Amniotic stem cell (primary cell): ENCODE results near the gene KLRG1.
A peak's percentile ranks its signal among the peaks of the same experiment; 100 is the strongest.

Experiments used
- DNase-seq: peaks from one replicate; lab custom pipeline; 2025; lab: John Stamatoyannopoulos, UW

KLRG1 gene

DNA sequence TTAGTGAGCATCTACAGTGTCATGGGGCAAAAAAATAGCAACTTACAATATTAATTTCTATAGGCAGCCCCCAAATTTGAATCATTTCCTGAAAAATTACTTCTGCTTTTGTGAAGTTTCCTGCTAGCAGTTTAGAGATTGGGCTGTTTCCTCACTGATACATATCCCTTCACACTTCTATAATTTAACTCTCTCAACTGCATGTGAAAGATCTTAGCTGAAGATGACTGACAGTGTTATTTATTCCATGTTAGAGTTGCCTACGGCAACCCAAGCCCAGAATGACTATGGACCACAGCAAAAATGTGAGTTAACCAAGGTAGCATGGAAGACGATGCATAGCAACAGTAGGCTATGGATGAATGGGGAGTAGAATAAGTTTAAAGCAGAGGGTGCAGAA, at the start of gene KLRG1:
Gene KLRG1 (plus strand): TSS at position 134 of the 400 bp plus-strand sequence. CDS start 90 bp downstream, at position 224.
- DNase-seq: no peak

DNA sequence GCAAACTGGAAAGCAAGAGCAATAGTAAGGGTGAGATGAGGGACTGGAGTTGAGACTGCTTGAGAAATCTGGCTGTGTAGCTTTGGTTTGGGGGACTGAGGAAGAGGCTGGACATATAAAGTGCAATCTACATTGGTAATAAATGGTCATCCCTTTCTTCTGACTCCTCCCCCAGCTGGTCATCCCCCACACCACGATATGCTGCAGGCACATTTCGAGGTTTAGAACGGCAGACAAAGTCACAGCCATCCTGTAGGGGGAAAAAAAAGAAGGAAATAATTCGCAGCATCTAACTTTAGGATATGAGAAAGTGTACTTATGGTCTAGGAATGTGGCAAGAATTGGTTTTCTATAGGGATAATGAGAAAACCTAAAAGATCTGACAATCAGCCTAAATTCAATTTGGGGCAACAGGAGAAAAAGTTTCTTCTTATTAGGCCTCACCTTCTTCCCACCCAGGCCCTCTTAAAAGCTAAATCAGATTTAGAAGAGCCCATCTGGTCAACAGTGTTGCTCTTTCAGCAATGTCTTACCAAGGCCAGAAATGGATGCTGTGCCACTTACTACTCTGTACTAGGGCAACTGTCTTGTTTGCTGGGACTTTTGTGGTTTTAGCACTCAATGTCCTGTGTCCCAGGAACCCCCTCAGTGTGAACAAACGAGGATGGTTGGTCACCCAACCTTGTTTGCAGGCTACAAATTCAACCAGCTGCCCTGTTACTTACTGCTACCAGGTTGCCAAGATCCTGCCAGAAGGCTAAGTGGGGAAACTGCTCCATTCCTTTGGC, 47.5 kb upstream of the KLRG1 start:
- DNase-seq: no peak

DNA sequence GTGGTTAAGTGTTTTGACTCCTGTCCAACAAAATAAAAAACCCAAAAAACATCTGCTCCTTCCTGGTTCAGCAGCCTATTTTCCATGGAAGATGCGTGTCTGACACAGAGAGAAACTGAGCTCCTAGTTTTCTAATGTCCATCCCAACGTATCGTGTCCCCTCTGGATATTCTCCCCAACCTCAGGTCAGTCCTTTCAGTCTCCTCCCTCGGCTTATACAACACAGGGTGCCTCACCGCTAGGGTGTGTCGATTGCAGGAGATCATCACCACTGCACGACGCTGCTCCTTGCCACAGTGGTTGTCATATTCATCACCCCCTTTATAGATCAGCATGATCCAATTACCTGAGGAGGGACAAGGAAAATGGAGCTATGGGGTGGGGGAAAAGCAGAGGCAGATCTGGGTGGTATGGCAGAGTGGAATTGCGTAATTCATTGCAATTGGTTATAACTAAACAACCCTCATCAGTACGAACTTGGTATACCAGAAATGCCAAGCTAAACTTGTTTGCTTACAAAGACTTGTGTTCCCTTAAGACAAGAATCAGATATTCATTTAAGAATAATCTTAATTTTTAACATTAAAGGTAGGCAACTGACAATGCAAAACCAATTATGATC, 45.7 kb upstream of the KLRG1 start:
- no peak for DNase-seq

DNA sequence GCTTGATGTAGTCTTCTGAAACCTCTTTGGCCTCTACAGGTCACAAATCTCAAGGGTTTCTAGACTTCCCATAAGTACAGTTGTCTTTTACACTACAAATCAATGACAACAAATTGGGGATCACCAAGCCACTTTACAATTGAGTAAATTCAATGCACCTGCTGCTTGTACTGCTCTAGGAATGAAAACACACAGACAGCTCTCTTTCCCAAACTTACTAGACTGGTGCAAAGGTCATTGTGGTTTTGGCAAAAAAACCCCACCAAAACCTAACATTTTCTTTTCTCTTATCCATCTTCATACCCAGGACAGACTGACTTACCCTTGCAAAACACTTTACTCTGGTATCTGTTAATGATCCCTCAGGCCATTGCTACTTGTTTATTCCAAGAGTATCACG, 42.6 kb upstream of the KLRG1 start:
- no peak for DNase-seq

DNA sequence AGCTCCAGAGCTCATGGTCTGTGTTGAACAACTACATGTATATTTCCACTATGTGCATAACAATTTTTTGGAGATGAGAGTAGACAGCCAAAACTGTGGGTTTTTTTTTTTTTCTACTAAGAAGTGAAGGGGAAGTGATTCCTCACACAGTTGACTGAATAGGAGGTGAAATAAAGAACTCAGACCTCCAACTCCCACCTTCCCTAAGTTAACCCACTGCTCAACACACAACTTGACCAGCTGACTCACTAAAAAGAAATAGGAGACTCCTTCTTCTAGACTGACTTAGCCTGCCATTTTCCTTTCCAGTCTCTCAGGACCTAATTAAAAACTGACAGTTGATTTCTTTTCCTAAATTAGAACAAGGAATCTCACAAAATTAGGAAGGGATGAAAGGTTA, 41.6 kb upstream of the KLRG1 start:
- no peak for DNase-seq

DNA sequence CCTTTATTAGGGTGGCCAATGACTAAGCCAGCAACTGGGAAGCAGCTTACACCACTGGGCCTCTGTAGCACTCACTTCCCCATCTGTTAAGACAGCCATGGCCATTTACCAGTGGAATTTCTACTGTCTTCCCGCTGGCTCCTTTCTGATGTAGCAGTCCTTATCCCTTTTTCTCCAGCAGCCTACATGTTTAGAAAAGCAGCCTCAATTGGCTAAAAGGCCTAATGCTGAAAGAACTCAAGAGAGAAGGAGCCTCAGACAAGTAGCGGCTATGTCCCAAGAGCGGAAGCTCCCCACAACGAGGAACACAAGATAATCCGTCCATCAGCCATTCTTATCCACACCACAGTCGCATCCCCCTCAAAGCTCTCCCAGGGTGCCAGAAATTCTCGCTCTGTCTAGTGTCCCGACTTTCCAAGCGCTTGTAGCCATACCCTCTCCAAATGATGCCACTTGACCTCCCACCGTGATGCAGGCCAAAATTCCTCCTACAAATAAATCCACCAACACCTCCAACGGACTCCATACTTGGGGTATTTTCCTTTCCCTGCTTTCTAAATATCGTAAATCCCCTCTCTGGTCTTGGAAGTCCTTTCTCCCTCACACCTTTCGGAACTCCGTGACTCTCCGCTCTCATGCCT, 40.5 kb upstream of the KLRG1 start:
- peak; percentile 36 for DNase-seq

DNA sequence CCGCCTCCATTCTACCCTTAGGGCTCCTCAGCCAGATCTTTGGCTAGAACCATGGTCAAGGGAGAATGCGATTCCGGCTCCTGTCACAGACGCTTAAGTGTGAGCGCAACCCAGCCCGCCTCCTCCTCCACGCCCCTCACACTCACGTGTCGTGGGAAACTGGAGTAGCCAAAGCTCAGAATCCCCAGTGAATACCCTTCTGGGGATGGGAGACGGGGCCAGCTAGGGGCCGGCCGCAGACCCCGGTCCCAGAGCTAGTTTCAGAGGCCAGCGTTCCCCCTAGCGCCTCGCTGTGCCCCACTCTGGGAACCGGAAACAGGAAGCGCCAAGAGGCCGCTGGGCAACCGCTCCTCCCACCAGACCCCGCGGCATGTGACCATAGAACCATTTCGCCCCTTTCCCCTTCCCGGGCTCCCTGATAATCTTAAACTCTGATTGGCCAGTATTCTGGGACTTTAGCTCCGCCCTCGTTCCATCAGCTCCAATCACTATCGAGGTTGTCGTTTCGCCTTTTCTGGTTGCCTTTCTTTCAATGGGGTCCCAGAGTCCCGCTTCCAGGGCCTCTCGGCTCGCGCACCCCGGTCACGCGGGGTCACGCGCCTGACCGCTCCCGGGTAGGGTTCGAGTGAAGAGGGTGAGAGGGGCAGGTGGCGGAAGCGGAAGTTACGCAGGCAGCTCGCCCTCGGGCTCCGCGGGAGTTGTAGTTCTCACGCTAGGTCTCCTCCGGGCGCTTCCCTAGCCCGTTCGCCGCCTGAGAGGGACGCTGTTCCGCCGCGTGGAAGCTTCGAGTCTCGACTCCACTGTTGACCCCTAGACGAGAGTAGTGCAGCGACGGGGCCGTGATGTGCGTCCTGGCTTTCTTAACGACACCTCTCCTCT, 39.8 kb upstream of the KLRG1 start, which contains the start of gene M6PR:
Gene M6PR (minus strand): TSS at position 304 of the 879 bp plus-strand sequence. CDS start 3,241 bp downstream, outside the sequence.
- DNase-seq: peak; percentile 95

DNA sequence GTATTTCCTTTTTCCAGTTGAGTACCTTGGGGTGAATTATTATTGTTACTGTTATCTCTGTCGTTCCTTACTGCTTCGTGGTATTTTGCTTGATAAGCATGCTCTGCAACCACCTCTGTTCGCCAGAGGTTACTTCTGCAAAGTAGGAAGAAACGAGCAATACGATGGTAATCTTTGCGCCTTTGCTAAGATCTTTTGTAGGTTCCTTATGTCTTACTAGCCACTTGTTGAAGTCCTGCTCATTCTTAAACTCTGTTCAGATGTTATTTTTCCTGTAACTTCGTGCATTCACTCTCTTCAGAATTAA, 39.2 kb upstream of the KLRG1 start:
- no peak for DNase-seq

DNA sequence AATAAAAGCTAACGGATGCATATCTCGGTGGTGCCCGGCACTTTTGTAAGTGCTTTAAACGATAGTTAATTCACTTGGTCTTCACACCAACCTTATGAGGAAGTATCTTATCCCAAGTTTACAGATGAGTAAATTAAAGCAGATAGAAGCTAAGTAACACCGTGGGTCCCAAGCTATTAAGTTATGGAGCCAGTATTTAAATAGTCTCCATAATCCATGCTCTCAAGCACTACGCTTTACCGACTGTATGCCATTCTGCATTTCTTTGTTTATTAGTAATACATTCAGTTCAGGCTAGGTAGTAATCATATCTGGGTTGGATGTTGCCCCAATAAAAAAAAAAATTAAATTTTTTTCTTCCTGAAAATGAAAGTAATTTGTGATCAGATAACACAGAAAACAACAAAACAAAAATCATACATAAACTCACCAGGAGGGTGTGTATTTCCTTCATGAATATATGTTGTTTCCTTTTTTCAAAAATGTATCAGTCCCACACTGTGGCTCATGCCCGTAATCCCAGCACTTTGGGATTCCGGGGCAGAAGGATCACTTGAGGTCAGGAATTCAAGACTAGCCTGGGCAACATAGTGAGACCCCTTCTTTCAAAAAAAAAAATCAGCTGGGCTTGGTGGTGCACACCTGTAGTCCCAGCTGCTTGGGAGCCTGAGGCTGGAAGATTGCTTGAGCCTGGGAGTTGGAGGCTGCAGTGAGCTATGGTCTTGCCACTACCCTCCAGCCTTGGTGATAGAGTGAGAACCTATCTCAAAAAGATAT, 38.5 kb upstream of the KLRG1 start:
- DNase-seq: no peak

DNA sequence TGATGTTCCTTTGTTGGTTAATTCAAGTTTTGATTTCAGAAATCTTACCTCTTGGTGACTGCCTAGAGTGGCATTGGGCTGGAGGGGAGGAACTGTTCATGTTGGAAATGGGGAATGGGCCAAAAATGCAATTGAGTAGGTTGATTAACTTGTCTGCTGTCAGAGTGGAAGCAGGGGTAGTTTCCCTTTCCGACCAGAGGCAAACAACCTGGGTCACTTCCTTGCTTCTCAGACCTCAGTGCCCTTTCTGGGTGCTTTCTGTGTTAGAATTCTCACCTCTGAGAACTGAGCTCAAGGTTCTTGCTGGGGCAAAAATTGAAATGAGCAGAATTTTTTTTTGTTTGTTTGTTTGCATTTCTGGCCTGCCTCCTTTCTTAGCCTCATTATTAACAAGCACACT, 37.6 kb upstream of the KLRG1 start:
- no peak for DNase-seq

DNA sequence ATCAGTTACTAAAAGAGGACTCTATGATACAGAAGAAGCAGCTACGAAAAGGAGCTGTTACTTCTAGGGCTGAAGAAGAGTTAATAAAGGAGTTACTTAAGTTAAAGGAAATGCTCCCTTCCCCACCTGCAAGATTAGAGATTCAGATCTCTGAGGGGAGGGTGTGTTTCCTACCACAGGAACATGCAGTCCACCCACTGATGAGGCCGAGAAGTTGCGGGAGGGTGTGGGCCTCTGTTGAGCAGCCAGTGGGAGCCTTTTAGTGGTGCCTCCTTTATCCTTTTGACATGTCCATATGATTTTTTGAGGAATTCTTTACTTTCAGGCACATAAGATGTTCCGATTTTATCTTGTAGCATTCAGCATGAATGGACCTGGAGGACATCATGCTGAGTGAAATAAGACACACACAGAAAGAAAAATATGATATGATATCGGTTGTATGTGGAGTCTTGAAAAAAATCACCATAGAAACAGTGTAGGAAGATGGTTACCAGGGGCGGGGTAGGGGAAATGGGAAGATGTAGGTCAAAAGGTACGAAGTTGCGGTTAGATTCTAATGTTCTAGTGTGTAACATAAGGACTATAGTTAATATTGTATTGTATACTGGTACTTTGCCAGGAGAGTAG, 35.5 kb upstream of the KLRG1 start:
- DNase-seq: no peak

DNA sequence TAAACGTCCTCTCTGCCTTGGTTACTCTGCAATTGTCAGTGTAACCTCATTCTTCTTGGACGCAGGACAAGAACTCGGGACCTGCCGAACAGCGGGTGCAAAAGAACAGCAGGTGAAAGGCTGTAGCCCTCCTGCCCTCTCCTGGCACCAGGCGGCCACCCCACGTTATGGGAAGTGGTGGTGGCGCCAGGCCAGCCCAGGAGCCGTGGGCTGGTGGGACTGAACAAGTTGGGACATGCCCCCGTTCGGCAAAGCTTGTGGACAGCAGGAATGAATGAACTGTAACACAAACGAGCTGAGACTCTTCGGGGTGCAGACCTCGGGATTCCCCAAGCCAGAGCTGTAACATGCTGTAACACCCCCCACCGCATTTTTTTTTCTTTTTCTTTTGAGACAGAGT, 33.3 kb upstream of the KLRG1 start:
- no peak for DNase-seq

DNA sequence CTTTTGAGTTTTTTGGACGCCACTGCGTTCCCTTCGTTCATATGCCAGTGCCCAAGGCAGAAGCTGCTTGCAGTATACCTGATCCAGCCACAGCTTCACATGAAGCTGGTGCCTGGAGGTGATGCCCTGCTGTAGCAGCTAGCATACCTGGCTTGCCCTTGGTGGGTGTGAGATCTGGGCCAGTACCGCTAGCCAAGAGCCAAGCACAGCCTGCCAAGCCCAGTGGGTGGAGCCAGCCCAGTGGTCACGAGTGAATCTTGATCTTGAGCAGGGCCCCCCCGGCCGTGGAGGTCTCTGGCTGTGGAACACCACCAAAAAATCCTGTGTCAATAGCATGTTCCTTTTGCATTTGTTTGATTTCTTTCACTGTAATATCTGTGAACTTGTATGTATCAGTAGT, 32.6 kb upstream of the KLRG1 start:
- DNase-seq: no peak

DNA sequence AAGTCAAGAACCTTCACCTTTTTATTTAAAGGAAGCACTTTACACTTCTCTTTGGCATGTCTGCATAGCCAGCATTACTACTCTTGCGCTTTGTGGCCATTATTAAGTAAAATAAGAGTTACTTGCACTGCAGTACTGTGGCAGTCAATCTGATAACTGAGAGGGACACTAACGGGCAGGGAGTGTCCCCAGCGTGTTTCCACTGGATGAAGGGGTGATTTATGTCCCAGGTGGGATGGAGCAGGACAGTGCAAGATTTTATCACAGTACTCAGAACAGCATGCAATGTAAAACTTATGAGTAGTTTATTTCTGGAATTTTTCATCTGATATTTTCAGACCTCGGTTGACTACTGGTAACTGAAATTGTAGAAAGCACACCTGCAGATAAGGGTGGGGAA, 31.8 kb upstream of the KLRG1 start:
- DNase-seq: no peak

DNA sequence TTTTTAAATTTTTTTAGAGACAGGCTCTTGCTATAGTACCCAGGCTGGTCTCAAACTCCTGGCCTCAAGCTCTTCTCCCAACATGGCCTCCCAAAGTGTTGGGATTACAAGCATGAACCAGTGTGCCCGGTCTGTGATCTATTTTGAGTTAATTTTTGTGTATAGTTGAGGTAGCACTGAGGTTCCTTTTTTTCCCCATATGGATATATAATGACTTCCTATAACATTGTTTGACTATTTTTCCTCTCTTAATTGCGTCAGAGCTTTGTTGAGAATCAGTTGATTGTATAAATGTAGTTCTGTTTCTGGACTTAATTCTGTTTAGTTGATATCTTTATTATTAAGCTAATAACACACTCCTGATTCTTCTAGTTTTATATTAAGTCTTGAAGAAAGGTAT, 31.3 kb upstream of the KLRG1 start:
- DNase-seq: no peak

DNA sequence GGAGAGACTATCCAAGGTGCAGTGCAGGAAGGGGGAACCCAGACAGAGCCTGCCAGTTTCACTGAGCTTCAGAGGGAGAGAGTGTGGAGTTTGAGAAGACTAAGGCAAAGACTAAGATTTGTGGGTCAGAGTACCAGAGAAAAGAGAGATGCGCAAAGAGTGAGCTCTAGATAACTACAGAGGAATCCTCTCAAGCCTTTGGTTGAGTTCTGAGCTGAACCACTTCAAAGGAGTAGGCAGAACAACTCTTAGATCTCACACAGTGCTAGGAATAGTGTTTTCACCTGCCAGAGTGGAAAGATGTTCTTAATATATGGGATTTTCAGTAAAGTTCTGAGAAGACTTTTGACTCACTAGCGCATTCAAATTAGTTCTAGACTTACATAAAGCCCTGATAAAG, 29.2 kb upstream of the KLRG1 start:
- no peak for DNase-seq

DNA sequence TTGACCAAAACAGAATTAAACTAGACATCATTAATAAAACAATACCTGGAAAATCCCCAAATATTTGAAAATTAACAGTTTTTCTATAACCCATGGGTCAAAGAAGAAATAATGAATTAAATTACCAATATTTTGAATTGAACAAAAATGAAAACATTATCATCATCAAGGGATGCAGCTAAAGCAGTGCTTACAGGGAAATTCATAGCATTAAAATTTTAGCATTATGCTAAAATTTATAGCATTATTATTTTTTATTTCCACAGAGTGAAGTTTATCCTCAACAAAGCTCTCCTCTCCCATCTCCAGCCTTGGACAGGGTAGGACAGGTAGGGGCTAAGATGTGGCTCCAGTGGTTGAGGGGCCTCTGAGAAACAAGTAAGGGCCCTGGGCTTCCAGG, 20.6 kb upstream of the KLRG1 start:
- no peak for DNase-seq

DNA sequence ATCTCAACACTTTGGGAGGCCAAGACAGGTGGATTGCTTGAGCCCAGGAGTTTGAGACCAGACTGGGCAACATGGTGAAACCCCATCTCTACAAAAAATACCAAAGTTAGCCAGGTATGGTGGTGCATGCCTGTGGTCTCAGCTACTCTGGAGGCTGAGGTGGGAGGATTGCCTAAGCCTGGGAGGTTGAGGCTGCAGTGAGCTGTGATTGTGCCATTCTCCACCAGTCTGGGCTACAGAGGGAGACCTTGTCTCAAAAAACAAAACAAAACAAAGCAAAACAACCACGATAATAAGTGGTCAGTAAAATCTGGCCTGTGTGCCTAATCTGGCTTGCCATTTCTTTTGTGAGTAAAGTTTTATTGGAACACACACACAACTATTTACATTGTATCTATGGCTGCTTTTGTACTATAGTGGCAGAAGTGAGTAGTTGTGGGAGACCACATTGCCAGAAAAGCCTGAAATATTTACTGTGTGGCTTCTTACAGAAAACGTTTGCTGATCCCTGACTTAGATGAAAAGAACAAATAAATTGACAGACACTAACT, 19.4 kb upstream of the KLRG1 start:
- DNase-seq: no peak

DNA sequence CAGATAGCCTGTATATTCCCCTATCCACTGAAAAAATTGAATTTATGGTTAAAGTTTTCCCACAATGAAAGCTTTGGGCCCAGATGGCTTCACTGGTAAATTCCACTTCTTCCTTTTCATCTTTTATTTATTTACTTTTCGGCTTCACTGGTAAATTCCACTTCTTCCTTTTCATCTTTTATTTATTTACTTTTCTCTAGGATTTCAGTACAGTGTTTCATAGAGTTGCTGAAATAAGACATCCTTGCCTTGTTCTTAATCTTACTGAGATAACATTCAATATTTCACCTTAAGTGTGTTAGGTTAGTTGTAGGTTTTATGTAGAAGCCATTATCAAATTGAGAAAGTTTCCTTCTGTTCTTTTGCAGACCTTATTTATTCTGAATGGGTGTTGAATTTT, 18.9 kb upstream of the KLRG1 start:
- DNase-seq: no peak

DNA sequence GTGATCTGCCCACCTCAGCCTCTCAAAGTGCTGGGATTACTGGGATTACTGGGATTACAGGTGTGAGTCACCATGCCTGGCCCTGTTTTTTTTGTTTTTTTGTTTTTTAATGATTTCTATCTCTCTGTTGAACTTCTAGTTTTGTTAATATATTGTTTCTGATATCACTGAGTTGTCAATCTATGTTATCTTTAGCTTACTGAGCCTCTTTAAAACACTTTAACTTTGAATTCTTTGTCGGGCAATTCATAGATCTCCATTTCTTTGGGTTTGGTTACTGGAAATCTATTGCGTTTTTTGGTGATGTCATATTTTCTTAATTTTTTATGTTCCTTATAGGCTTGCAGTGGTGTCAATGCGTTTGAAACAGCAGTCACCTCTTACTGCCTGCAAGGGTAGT, 9.2 kb upstream of the KLRG1 start:
- DNase-seq: no peak

DNA sequence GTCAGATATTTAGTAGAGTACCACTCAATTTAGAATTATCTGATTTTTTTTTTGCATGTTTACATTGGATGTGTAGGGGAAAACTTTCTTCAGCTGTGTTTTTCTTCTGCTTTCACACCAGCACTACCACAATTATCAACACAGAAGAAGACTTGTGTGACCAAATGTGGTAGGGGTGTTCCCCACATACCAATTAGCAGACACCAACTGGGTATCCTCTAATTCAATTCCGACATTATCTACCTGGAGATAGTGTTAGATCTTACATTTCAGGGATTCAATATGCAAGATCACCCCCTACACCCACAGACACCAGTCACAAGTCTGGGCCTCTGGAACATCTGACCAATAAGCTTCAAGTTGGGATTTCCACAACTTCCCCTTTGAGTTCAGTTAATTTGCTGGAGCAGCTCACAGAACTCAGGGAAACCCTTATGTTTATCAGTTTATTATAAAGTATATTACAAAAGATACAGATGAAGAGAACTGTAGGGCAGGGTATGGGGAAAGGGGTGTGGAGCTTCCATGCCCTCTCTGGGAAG, 4.1 kb upstream of the KLRG1 start:
- no peak for DNase-seq
